Lower lobe of right lung (tissue), 2 donors: ENCODE results near the gene FBXW7. TPM values are rescaled to one million over a fixed set of nuclear protein-coding genes. Genes with fewer than 3 reads are reported as not detected.

Experiments used
- ATAC-seq, 2 donors: fragments of 200-7000 bp; cut with Tn5 transposase; one replicate each; pipeline ENCODE4 v1.9.1; 2020 to 2022; ENCODE audit warnings: mild to moderate bottlenecking in 2 of 2, moderate library complexity in 2 of 2
- DNase-seq: peaks from one replicate; pipeline ENCODE4 v3.0.0-alpha.2; 2020
- H3K27ac ChIP-seq: fragments of 200-600 bp; one replicate; pipeline ENCODE4 v1.8.0; 2022
- H3K27me3 ChIP-seq: fragments of 200-600 bp; one replicate; pipeline ENCODE4 v1.8.0; 2022; ENCODE audit warnings: low read depth
- H3K36me3 ChIP-seq: fragments of 200-600 bp; one replicate; pipeline ENCODE4 v1.8.0; 2022; ENCODE audit warnings: mild to moderate bottlenecking
- H3K4me1 ChIP-seq: fragments of 200-600 bp; one replicate; pipeline ENCODE4 v1.8.0; 2022
- H3K4me3 ChIP-seq: fragments of 200-600 bp; one replicate; pipeline ENCODE4 v1.8.0; 2022; ENCODE audit warnings: mild to moderate bottlenecking
- H3K9me3 ChIP-seq: fragments of 200-600 bp; one replicate; pipeline ENCODE4 v1.8.0; 2022
- CTCF ChIP-seq: fragments of 200-600 bp; IDR thresholded peaks from one replicate; pipeline ENCODE4 v1.8.0; 2022; ENCODE audit warnings: antibody characterized with exemption, mild to moderate bottlenecking
- intact Hi-C: fragments of 100-400 bp; cut with DNase I; formaldehyde crosslinking; loops from one replicate; pipeline ENCODE4 v1.11.0; 2022
- total RNA-seq: library from RNA; stranded (reverse); fragmentation: NEBNext Ultra II Directional; extraction: Animal tissue kit (Norgen Biotek cat#: 25700); gene quantifications from one replicate; pipeline ENCODE4 v1.2.1, GENCODE V29; 2021
- donor health status: DM: no; HTN: yes; CAD: no; lungs with severe emphysema.

Gene FBXW7
- total RNA-seq, 1 donor from 2014 or later, result 39.6 TPM

DNA sequence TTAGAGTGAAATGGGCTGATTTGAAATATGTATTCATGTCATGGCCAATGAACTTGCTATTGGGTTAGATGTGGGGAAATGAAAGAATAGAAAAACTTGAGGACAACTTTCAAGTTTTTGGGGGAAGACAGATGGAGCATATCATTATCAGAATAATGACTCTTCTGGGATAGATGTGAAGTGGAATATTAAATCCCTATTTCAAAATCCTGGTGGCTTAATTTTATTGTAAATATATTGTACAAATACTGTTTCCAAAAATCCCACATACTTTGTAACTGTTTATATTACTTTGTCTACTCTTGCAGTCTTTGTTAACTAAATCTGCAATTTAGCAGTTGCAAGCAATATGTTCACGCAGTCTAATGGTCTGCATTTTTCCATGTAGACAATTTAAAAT lies 35.9 kb upstream of the FBXW7 start:
- no peak for ATAC-seq
- no peak for TF ChIP-seq CTCF
- no peaks in the 10 kb centered on the region for H3K4me1 ChIP-seq
- H3K9me3 ChIP-seq, result no peaks in the 10 kb centered on the region
- no peak overlapping the region for H3K27ac ChIP-seq
- no peaks in the 10 kb centered on the region for H3K27me3 ChIP-seq
- H3K36me3 ChIP-seq, result no peaks in the 10 kb centered on the region
- no peak for DNase-seq
- intact Hi-C loops, result no loop called here
- no peak overlapping the region for H3K4me3 ChIP-seq

GRCh38 chr4:152571296-152571695 lies 35.4 kb upstream of the FBXW7 start:
- Histone ChIP-seq H3K27ac (no peak overlapping the region), H3K9me3 (no peaks in the 10 kb centered on the region), H3K36me3 (no peaks in the 10 kb centered on the region), H3K4me1 (no peaks in the 10 kb centered on the region), H3K4me3 (no peak overlapping the region), H3K27me3 (no peaks in the 10 kb centered on the region)
- intact Hi-C loops, result no loop called here
- TF ChIP-seq CTCF, result no peak
- ATAC-seq (no peak), DNase-seq (no peak)

GRCh38 chr4:152565333-152565732 lies 29.4 kb upstream of the FBXW7 start:
- DNase-seq (no peak), ATAC-seq (no peak)
- H3K27me3 ChIP-seq, result no peaks in the 10 kb centered on the region
- H3K4me1 ChIP-seq, result no peaks in the 10 kb centered on the region
- H3K36me3 ChIP-seq, result no peaks in the 10 kb centered on the region
- intact Hi-C loops, result no loop called here
- H3K9me3 ChIP-seq, result no peaks in the 10 kb centered on the region
- no peak for TF ChIP-seq CTCF
- no peak overlapping the region for H3K27ac ChIP-seq
- no peak overlapping the region for H3K4me3 ChIP-seq

DNA sequence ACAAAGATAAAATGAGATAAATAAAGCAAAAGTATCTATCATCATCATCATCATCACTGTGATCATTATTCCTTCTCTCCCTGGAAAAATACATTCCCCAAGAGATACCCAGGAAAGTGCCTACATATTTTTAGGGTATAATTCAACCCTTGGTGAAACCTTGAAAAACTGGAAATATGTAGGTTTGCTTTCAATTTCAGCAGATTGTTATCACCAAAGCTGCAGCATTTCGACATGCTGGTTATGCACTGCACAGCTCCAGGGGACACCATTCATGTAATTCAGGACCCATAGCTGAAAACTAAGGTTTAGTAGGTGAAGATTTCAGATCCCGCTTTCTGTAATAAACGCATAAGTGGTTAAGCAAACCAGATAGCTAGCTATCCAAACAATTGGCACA lies 28.4 kb upstream of the FBXW7 start:
- no peaks in the 10 kb centered on the region for H3K4me1 ChIP-seq
- TF ChIP-seq CTCF, result no peak
- no peak for ATAC-seq
- no peak overlapping the region for H3K27ac ChIP-seq
- H3K4me3 ChIP-seq, result no peak overlapping the region
- no peaks in the 10 kb centered on the region for H3K9me3 ChIP-seq
- no peaks in the 10 kb centered on the region for H3K36me3 ChIP-seq
- no peaks in the 10 kb centered on the region for H3K27me3 ChIP-seq
- intact Hi-C loops, result no loop called here
- no peak for DNase-seq

DNA sequence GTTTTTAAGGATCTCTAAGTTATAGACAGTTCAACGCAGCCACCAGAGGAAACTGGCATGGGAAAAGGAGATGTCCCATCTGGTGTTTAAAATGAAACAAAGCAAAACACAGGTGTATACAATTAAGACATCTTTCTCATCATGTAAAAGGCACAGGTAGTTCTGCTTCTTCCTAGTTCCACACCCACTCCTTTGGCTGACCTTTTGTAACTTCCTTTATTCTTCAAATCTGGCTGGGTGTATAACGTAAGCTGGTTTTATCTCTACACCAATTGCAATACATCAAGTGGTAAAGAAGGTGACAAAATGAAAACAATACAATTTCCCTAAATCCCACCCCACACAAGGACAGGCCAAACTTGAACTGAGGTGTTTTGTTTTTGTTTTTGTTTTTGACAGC lies 27.3 kb upstream of the FBXW7 start:
- ATAC-seq (no peak), DNase-seq (no peak)
- Histone ChIP-seq H3K9me3 (no peaks in the 10 kb centered on the region), H3K27ac (no peak overlapping the region), H3K4me3 (no peak overlapping the region), H3K36me3 (no peaks in the 10 kb centered on the region), H3K4me1 (no peaks in the 10 kb centered on the region), H3K27me3 (no peaks in the 10 kb centered on the region)
- no peak for TF ChIP-seq CTCF
- intact Hi-C loops, result no loop called here

- no peak for TF ChIP-seq CTCF
- Histone ChIP-seq H3K4me1 (no peaks in the 10 kb centered on the region), H3K36me3 (no peaks in the 10 kb centered on the region), H3K9me3 (no peaks in the 10 kb centered on the region), H3K4me3 (no peak overlapping the region), H3K27me3 (no peaks in the 10 kb centered on the region), H3K27ac (no peak overlapping the region)
- DNase-seq (no peak), ATAC-seq (no peak)
- intact Hi-C loops, result no loop called here
Observed at GRCh38 chr4:152559641-152560040, 23.7 kb upstream of the FBXW7 start.
